WTC11 (cell line): ENCODE measurements around the gene RASGRF2.

Source experiments
- CTCF ChIP-seq: fragments of 200-600 bp; IDR thresholded peaks from 2 replicates; pipeline ENCODE4 v1.8.0; 2022; ENCODE audit warnings: antibody characterized with exemption
- NFYB ChIP-seq: sonication (generic); formaldehyde crosslinking; conservative IDR thresholded peaks from 2 replicates; pipeline ENCODE4 v1.8.0; 2022; ENCODE audit warnings: low read depth, missing genetic modification reagents
- PRDM15 ChIP-seq: sonication (generic); formaldehyde crosslinking; IDR thresholded peaks from 2 replicates; pipeline ENCODE4 v1.8.0; 2022; ENCODE audit warnings: missing genetic modification reagents
- TF ChIP-seq, protein P1 (sequence below): sonication (generic); formaldehyde crosslinking; conservative IDR thresholded peaks from 2 replicates; pipeline ENCODE4 v1.8.1; 2023; ENCODE audit warnings: mild to moderate bottlenecking, low read depth, missing genetic modification reagents, moderate library complexity
- TF ChIP-seq, protein P2 (sequence below): sonication (generic); formaldehyde crosslinking; IDR thresholded peaks from 2 replicates; pipeline ENCODE4 v1.8.0; 2023; ENCODE audit warnings: mild to moderate bottlenecking, missing genetic modification reagents

DNA sequence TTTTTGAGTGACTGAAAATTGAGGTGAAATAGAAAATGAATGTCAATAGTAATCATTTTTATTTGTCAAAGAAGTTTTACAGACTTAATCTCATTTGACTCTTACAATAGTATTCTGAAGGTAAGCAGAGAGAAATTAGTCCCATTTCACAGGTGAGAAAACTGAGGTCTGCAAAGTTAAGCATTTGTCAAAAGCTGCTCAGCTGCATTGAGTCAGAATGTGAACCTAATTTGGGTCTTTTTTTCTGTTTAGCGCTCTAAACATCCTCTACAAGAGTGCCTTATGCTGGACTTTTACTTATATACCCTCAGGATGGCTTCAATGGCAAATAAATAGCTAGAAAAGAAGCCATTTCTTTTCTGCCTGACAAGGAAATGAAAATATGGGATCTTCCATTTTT lies 135.7 kb downstream of the RASGRF2 start:
- TF ChIP-seq CTCF: no peak
- TF ChIP-seq, protein P1, sequence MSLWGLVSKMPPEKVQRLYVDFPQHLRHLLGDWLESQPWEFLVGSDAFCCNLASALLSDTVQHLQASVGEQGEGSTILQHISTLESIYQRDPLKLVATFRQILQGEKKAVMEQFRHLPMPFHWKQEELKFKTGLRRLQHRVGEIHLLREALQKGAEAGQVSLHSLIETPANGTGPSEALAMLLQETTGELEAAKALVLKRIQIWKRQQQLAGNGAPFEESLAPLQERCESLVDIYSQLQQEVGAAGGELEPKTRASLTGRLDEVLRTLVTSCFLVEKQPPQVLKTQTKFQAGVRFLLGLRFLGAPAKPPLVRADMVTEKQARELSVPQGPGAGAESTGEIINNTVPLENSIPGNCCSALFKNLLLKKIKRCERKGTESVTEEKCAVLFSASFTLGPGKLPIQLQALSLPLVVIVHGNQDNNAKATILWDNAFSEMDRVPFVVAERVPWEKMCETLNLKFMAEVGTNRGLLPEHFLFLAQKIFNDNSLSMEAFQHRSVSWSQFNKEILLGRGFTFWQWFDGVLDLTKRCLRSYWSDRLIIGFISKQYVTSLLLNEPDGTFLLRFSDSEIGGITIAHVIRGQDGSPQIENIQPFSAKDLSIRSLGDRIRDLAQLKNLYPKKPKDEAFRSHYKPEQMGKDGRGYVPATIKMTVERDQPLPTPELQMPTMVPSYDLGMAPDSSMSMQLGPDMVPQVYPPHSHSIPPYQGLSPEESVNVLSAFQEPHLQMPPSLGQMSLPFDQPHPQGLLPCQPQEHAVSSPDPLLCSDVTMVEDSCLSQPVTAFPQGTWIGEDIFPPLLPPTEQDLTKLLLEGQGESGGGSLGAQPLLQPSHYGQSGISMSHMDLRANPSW (CRISPR knock-in tag): no peak
- TF ChIP-seq, protein P2, sequence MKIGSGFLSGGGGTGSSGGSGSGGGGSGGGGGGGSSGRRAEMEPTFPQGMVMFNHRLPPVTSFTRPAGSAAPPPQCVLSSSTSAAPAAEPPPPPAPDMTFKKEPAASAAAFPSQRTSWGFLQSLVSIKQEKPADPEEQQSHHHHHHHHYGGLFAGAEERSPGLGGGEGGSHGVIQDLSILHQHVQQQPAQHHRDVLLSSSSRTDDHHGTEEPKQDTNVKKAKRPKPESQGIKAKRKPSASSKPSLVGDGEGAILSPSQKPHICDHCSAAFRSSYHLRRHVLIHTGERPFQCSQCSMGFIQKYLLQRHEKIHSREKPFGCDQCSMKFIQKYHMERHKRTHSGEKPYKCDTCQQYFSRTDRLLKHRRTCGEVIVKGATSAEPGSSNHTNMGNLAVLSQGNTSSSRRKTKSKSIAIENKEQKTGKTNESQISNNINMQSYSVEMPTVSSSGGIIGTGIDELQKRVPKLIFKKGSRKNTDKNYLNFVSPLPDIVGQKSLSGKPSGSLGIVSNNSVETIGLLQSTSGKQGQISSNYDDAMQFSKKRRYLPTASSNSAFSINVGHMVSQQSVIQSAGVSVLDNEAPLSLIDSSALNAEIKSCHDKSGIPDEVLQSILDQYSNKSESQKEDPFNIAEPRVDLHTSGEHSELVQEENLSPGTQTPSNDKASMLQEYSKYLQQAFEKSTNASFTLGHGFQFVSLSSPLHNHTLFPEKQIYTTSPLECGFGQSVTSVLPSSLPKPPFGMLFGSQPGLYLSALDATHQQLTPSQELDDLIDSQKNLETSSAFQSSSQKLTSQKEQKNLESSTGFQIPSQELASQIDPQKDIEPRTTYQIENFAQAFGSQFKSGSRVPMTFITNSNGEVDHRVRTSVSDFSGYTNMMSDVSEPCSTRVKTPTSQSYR (CRISPR knock-in tag): no peak
- no peak for TF ChIP-seq NFYB (CRISPR knock-in tag)
- no peak for TF ChIP-seq PRDM15 (CRISPR knock-in tag)
